GM12891 (cell line): ENCODE data around the gene MFAP2.
"Not testable (repeated sequence)": the region's sequence is repeated elsewhere in the genome, so short reads cannot be mapped to it uniquely, and the experiment has no call there.

ENCODE experiments used
- POLR2AphosphoS5 ChIP-seq: IDR thresholded peaks from 2 replicates; pipeline ENCODE4 v1.6.1; 2011; ENCODE audit warnings: low read depth, low read length, control low read depth
- TAF1 ChIP-seq: IDR thresholded peaks from 2 replicates; pipeline ENCODE4 v1.6.1; 2011; ENCODE audit warnings: low read depth, low read length, control low read depth

GRCh38 chr1:16936580-16936979 lies 43.8 kb downstream of the MFAP2 start:
- TF ChIP-seq TAF1, POLR2AphosphoS5: not testable (repeated sequence)
